ENCODE results near the gene SHISAL2A.

Gene SHISAL2A
- total RNA-seq, result 4.5 to 23.2 reads per million in 2 experiments

- peak; percentile 50 for DNase-seq (ENCODE audit: low read depth)
Measured at GRCh38 chr1:52632732-52633290, at the start of gene SHISAL2A. TSS of gene SHISAL2A (plus strand) at chr1:52633168. CDS start at chr1:52633494, 326 bp downstream.

DNA sequence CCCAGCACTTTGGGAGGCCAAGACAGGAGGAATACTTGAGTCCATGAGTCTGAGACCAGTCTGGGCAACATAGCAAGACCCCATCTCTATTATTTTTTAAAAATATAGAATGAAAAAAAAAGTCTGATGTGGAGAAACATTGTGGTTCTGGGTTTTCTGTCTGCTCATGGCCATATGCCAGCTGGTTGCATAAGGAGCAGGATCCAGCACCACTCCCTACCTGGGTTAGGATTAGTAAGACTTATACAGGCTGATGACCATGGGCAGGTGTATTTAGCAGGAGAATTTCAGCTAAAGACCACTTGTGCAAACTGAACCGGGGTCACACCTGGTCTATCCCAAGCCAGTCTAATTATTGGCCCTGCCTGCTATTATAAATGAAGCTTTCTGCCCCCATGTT is 47.5 kb upstream of the SHISAL2A start:
- no peak for DNase-seq (ENCODE audit: low read depth)

- DNase-seq (ENCODE audit: low read depth), result no peak
Measured at GRCh38 chr1:52588027-52588426, 44.9 kb upstream of the SHISAL2A start.

DNA sequence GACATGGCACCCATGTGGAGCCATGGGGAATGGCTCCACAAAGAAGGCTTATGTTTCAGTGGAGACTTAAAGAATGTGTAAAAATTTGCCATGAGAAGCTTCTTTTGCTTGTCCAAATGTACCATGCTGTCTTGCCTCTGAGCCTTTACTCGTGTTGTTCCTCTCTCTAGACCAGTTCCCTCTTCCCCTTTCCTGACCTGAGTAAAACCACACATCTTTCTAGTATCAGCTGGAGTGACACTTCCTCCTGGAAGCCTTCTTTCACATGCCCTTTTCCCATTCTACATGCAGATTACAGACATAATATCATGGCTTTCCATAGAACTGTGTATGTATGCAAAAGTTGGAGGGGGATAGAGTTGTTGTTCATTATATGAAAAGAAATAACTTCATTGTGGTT is 44.4 kb upstream of the SHISAL2A start:
- no peak for DNase-seq (ENCODE audit: low read depth)

- no peak for DNase-seq (ENCODE audit: low read depth)
Measured at GRCh38 chr1:52590266-52590665, 42.7 kb upstream of the SHISAL2A start.

DNA sequence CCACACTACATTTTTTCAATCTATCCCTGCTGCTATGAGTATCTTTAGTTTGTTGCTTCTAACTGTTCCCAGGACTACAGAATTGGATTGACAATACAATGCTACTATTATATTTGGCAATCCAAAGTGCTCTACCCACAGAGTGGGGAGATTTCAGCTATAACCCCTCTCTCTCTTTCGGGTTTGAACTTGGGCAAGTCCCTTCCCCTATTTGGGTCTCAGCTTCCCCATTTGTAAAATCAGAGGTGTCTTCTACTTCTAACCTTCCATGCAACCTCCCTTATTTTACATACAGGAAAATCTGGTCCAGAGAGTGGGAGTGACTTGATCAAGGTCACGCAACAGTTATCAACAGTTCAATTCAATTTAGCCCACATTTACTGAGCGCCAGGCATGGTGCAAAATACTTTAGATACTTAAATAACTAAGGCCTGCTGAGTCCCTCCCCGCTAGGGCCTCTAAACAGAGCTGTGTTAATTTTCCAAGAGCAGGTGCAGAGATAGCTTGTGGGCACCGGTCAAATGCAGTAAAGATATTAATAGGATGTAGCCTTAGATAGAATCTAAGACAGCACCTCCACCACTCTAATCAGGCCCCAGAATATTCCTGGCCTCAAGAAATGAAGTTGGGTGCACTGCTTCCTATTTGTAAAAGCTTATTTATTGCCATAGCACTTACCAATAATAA is 40.2 kb upstream of the SHISAL2A start:
- DNase-seq (ENCODE audit: low read depth), result no peak

GRCh38 chr1:52593495-52593894 is 39.5 kb upstream of the SHISAL2A start:
- DNase-seq (ENCODE audit: low read depth), result no peak

DNA sequence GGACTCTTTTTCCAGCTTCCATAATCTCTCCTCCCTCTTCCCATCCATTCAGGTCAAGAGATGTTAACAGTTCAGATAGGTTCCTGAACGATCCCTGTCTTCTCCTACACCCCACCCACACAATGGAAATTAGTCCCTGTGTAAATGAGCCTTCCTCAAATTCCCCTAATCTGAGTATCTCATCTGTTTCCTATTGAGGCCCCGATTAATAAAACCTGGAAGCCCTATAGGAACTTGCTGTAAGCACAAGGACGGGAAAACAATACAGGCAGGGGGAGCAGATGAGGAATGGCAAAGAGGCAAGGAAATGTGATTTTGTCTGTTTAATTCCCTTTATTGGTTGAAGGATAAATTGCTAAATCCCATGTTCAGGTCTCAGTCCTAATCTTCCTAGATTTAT is 37.9 kb upstream of the SHISAL2A start:
- DNase-seq (ENCODE audit: low read depth), result no peak

DNA sequence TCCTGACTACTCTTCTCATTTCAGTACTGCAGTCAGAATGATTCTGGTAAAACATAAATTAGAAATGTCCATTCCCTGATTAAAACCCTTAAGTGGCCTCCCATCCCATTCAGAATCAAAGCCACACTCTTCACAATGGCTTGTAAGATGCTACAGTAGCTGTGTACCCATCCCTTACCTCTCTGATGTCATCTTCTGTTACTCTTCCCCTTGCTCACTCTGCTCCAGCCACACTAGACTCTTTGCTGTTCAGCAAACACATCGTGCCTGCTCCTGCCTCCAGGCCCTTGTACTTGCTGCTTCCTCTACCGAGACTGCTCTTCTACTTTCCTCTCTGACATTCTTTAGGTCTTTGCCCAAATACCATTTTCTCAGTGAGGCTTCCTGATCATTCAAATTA is 35.1 kb upstream of the SHISAL2A start:
- no peak for DNase-seq (ENCODE audit: low read depth)

- no peak for DNase-seq (ENCODE audit: low read depth)
Measured at GRCh38 chr1:52598729-52599128, 34.2 kb upstream of the SHISAL2A start.

GRCh38 chr1:52599236-52599635 is 33.7 kb upstream of the SHISAL2A start:
- DNase-seq (ENCODE audit: low read depth), result no peak

GRCh38 chr1:52600533-52601179 is 32.3 kb upstream of the SHISAL2A start:
- no peak for DNase-seq (ENCODE audit: low read depth)

GRCh38 chr1:52601519-52601918 is 31.4 kb upstream of the SHISAL2A start:
- no peak for DNase-seq (ENCODE audit: low read depth)

DNA sequence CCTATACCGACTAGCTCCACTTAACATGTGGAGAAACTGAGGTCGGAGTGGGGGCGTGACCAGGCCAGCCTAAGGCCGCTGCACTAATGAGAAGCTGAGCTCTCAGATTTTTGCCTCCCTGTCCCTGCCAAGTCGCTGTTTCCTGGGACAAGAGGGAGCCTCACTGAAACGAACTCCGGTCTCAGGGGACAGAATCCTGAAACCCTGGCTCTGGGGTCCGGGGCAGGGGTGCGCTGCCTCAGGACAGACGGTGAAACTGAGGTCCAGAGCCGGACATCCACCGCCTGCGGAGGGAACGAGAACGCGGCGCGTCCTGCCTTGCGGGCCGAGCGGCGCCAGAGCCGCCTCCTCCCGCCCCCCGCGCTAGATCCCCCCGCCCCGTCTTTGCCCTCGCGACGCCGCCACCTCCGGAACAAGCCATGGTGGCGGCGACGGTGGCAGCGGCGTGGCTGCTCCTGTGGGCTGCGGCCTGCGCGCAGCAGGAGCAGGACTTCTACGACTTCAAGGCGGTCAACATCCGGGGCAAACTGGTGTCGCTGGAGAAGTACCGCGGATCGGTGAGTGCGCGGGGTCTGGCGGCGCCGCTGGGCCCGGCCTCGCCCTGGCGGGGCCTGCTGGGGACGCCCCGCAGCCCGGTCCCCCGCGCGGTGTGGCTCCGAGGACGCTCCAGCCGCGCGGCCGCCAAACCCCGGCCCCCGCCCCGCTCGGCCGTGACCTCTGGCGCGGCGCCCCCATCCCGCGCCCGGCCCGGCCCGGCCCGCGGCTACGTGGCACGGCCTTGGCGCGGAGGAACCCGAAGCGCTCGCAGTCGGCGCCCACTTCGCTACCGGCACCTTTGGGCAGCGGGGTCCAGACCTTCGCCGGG is 30.7 kb upstream of the SHISAL2A start, which contains the start of gene GPX7:
GPX7 (plus strand) TSS at position 381 of the 865 bp plus-strand sequence; CDS start at position 420, 39 bp downstream.
- DNase-seq (ENCODE audit: low read depth), result peak; percentile 42

GRCh38 chr1:52602856-52603600 is 29.9 kb upstream of the SHISAL2A start:
- DNase-seq (ENCODE audit: low read depth), result no peak

GRCh38 chr1:52603630-52604029 is 29.3 kb upstream of the SHISAL2A start:
- no peak for DNase-seq (ENCODE audit: low read depth)

DNA sequence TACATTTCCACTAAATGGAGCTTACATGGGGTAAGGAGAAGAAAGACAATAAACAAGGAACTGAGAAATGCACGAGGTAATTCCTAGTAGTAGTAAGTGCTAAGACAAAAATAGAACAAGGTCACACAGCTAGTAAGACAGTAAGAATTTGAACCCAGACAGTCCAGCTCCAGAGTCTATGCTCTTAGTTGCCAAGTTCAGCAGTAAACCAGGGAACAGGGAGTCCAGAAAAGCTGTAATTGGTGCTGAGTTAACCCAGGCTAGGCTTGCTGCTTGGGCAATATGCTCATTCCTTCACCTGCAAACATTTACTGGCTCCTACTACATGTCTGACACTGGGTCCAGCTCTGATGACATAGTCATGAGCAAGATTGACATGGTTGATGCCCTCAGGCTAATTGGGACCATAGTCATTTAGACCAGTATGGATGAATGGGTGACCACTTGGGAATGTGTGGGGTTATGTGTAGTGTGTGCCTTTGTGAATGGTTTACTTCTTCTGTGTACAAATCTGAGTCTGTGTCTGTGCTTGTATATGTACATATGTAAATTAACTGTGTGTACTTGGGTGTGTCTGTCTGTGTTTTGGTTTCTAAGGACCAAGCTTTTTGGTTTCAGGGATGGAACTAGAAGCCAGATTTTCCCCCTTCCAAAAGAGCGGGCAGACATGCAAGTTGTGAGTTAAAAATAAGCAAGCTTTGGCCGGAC is 28.8 kb upstream of the SHISAL2A start:
- no peak for DNase-seq (ENCODE audit: low read depth)

DNA sequence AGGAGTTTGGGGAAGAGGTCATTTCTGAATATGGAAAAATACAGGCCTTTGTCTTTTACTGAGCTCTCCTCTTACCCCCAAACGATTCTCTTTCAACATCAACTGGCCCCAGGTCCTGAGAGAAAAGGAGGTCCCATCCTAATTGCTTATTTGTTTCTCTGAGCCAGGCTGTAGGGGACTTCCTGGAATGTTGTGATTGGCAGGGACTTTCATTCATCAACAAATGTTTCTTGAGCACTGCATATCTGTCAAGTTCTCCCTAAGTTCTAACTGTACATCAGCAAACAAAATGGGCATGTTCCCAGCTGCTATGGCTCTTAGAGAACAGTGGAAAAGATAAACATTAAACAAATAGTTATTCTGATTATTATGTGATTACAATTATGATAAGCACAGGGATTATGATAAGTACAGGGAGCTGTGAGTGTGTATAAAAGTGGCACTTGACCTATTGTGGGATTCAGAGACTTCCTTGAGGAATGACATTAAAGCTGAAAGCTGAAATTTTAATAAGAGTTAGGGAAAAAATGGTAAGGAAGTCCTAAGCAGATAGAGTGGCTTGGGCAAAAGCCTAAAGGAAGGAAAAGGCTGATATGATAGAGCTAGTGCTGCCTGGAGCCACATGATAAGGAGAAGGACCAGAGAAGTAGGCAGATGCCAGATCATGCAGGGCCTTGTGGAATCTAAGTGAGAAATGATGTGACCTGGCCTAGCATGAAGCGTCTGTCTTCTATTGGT is 19.2 kb upstream of the SHISAL2A start:
- no peak for DNase-seq (ENCODE audit: low read depth)

DNA sequence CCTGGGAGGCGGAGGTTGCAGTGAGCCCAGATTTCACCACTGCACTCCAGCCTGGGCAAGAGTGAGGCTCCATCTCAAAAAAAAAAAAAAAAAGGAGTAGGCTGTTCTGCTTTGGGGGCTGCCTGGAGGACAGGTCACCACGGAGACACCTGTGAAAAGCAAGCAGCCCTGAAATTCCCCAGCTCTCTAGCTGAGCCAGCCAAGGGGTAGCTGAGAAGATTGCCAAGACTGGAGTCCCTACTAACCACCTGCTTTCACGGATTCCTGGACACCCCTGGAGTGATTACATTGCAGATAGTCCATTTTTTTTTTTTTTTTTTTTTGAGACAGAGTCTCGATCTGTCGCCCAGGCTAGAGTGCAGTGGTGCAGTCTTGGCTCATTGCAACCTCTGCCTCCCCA is 18.3 kb upstream of the SHISAL2A start:
- DNase-seq (ENCODE audit: low read depth), result no peak

- no peak for DNase-seq (ENCODE audit: low read depth)
Measured at GRCh38 chr1:52615489-52616042, 17.4 kb upstream of the SHISAL2A start.
